GM12878 (cell line): Measurements from ENCODE around the gene PREX1.

ENCODE experiments used
- KDM1A ChIP-seq: fragments of 200-600 bp; sonication (generic); IDR thresholded peaks from 2 replicates; pipeline ENCODE4 v1.6.1; 2016; ENCODE audit warnings: borderline replicate concordance
- RBBP5 ChIP-seq: fragments of 200-600 bp; sonication (generic); conservative IDR thresholded peaks from 2 replicates; pipeline ENCODE4 v1.6.1; 2016
- SRF ChIP-seq, 2 experiments: IDR thresholded peaks; 2 replicates each; pipeline ENCODE4 v1.6.1; 2011; ENCODE audit warnings: low read depth in 2 of 2, low read length in 2 of 2, mild to moderate bottlenecking in 1 of 2, moderate library complexity in 1 of 2
- ZBED1 ChIP-seq: IDR thresholded peaks from 2 replicates; pipeline ENCODE4 v1.6.1; 2016; ENCODE audit warnings: borderline replicate concordance
- TF ChIP-seq, protein P1 (sequence below): fragments of 450-650 bp; formaldehyde crosslinking; IDR thresholded peaks from 2 replicates; pipeline ENCODE4 v1.4.0; 2020; ENCODE audit warnings: mild to moderate bottlenecking, moderate library complexity
- TF ChIP-seq, protein P2 (sequence below), 3 experiments: IDR thresholded peaks in 2 of 3; conservative IDR thresholded peaks in 1 of 3; 2 replicates each; pipeline ENCODE4 v1.5.1; 2011; ENCODE audit warnings: low read depth in 3 of 3, low read length in 3 of 3, mild to moderate bottlenecking in 3 of 3, control low read depth in 2 of 3, moderate library complexity in 2 of 3, inconsistent platforms in 1 of 3, mixed read lengths in 1 of 3; ENCODE audit not compliant: control insufficient read depth in 2 of 3, insufficient read depth in 1 of 3; ENCODE audit errors: extremely low read depth in 1 of 3

DNA sequence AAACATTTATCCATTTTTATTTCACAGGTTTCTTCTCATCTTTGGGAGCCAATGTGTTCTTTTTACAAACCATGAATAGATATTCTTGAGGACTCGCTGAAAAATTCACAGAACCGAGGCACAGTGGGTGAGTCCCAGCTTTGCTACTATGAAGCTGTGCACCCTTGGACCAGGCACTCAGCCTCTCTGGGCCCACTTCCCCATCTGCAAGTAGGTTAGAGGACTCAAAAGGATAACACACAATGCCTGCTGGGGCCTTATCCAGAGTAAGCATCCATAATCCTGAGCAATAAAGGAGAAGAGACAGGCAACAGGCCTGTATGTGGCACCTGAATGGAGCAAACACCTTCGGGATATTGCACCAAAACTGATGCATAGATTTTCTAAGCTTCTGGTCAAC is 153.3 kb downstream of the PREX1 start:
- TF ChIP-seq RBBP5, result no peak
- TF ChIP-seq, protein P1, sequence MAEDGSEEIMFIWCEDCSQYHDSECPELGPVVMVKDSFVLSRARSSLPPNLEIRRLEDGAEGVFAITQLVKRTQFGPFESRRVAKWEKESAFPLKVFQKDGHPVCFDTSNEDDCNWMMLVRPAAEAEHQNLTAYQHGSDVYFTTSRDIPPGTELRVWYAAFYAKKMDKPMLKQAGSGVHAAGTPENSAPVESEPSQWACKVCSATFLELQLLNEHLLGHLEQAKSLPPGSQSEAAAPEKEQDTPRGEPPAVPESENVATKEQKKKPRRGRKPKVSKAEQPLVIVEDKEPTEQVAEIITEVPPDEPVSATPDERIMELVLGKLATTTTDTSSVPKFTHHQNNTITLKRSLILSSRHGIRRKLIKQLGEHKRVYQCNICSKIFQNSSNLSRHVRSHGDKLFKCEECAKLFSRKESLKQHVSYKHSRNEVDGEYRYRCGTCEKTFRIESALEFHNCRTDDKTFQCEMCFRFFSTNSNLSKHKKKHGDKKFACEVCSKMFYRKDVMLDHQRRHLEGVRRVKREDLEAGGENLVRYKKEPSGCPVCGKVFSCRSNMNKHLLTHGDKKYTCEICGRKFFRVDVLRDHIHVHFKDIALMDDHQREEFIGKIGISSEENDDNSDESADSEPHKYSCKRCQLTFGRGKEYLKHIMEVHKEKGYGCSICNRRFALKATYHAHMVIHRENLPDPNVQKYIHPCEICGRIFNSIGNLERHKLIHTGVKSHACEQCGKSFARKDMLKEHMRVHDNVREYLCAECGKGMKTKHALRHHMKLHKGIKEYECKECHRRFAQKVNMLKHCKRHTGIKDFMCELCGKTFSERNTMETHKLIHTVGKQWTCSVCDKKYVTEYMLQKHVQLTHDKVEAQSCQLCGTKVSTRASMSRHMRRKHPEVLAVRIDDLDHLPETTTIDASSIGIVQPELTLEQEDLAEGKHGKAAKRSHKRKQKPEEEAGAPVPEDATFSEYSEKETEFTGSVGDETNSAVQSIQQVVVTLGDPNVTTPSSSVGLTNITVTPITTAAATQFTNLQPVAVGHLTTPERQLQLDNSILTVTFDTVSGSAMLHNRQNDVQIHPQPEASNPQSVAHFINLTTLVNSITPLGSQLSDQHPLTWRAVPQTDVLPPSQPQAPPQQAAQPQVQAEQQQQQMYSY (CRISPR knock-in tag), result no peak
- TF ChIP-seq, protein P2, sequence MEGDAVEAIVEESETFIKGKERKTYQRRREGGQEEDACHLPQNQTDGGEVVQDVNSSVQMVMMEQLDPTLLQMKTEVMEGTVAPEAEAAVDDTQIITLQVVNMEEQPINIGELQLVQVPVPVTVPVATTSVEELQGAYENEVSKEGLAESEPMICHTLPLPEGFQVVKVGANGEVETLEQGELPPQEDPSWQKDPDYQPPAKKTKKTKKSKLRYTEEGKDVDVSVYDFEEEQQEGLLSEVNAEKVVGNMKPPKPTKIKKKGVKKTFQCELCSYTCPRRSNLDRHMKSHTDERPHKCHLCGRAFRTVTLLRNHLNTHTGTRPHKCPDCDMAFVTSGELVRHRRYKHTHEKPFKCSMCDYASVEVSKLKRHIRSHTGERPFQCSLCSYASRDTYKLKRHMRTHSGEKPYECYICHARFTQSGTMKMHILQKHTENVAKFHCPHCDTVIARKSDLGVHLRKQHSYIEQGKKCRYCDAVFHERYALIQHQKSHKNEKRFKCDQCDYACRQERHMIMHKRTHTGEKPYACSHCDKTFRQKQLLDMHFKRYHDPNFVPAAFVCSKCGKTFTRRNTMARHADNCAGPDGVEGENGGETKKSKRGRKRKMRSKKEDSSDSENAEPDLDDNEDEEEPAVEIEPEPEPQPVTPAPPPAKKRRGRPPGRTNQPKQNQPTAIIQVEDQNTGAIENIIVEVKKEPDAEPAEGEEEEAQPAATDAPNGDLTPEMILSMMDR (IDR thresholded peaks at IDR 0.05 in 2 of 3, conservative IDR thresholded peaks at IDR 0.05 in 1 of 3; ENCODE audit: control insufficient read depth in 2 of 3, extremely low read depth in 1 of 3, insufficient read depth in 1 of 3, low read depth in 3 of 3, low read length in 3 of 3), result no peak
- TF ChIP-seq ZBED1, result no peak
- no peak for TF ChIP-seq KDM1A
- no peak for TF ChIP-seq SRF (IDR thresholded peaks at IDR 0.05; ENCODE audit: low read depth in 2 of 2, low read length in 2 of 2)
